Gastrocnemius medialis (tissue), 4 donors: ENCODE data around the gene ALK. TPM values are rescaled to one million over a fixed set of nuclear protein-coding genes. Genes with fewer than 3 reads are reported as not detected.

ENCODE experiments used
- ATAC-seq, 2 donors: fragments of 150-250 bp; one replicate each; pipeline ENCODE4 v1.9.1; 2016
- DNase-seq, 2 donors: peaks; one replicate each; pipeline ENCODE4 v3.0.0-alpha.2; 2019
- H3K27ac ChIP-seq, 4 donors: fragments of 200-600 bp; sonication (generic); 1 replicate in 1 of 4; 2 replicates in 3 of 4; pipeline ENCODE4 v1.5.1; 2016 to 2018; ENCODE audit warnings: mild to moderate bottlenecking in 2 of 4, moderate library complexity in 1 of 4
- H3K27me3 ChIP-seq, 3 donors: fragments of 200-600 bp; sonication (generic) in 2 of 3; 1 replicate in 1 of 3; 2 replicates in 2 of 3; pipeline versions ENCODE4 v1.5.1 to v1.6.0; 2016 to 2019; ENCODE audit warnings: mild to moderate bottlenecking in 1 of 3, moderate library complexity in 1 of 3
- H3K36me3 ChIP-seq, 2 donors: fragments of 200-600 bp; sonication (generic) in 1 of 2; one replicate each; pipeline ENCODE4 v1.5.1; 2017 to 2018
- H3K4me1 ChIP-seq, 2 donors: fragments of 200-600 bp; sonication (generic) in 1 of 2; one replicate each; pipeline ENCODE4 v1.5.1; 2016 to 2017; ENCODE audit warnings: mild to moderate bottlenecking in 2 of 2
- H3K4me3 ChIP-seq, 4 donors: fragments of 200-600 bp; sonication (generic) in 3 of 4; 1 replicate in 1 of 4; 2 replicates in 3 of 4; pipeline ENCODE4 v1.5.1; 2016 to 2019; ENCODE audit warnings: mild to moderate bottlenecking in 2 of 4
- H3K9me3 ChIP-seq, 3 donors: fragments of 200-600 bp; sonication (generic) in 2 of 3; 1 replicate in 1 of 3; 2 replicates in 2 of 3; pipeline ENCODE4 v1.5.1; 2016 to 2019
- CTCF ChIP-seq, 5 experiments: fragments of 450-650 bp in 3 of 5; fragments of 200-600 bp in 2 of 5; sonication (generic) in 2 of 5; IDR thresholded peaks in 4 of 5; conservative IDR thresholded peaks in 1 of 5; 1 replicate in 4 of 5; 2 replicates in 1 of 5; pipeline ENCODE4 v1.5.1; 2016 to 2019; ENCODE audit warnings: antibody characterized with exemption in 5 of 5, mild to moderate bottlenecking in 3 of 5, moderate library complexity in 3 of 5
- POLR2A ChIP-seq, 2 donors: fragments of 450-650 bp; IDR thresholded peaks; one replicate each; pipeline ENCODE4 v1.6.1; 2017; ENCODE audit warnings: antibody characterized with exemption in 2 of 2, mild to moderate bottlenecking in 2 of 2, moderate library complexity in 2 of 2
- in situ Hi-C, 4 donors: fragments of 200-750 bp; cut with MboI; loops; one replicate each; pipeline versions ENCODE4 v1.15.0 to v1.8.0; 2017; ENCODE audit warnings: low sequenced_read_pairs in 4 of 4
- intact Hi-C: fragments of 100-400 bp; cut with DNase I; formaldehyde crosslinking; loops from one replicate; pipeline ENCODE4 v1.15.1; 2023; ENCODE audit warnings: low total_unique reads
- total RNA-seq, 4 donors: library from RNA; depleted of rRNA; stranded (reverse); fragments of >200 nt; gene quantifications; one replicate each; pipeline versions ENCODE4 v1.1.0 to v1.2.3, GENCODE V29; 2016

ALK gene
- total RNA-seq, 4 donors from 2014 or later = not detected

- TF ChIP-seq CTCF (IDR thresholded peaks at IDR 0.05 in 4 of 5, conservative IDR thresholded peaks at IDR 0.05 in 1 of 5) (no peak), POLR2A (IDR thresholded peaks at IDR 0.05) (no peak)
- intact Hi-C loops = no loop called here
- Histone ChIP-seq H3K9me3 (no peaks in the 10 kb centered on the region), H3K36me3 (no peaks in the 10 kb centered on the region), H3K4me3 (peak overlapping the region in 1 of 4 donors; percentile 17), H3K27me3 (no peaks in the 10 kb centered on the region), H3K27ac (peak overlapping the region; percentile 59 to 87 (median 69)), H3K4me1 (peaks cover 19 to 32% of the 10 kb centered on the region in 2 donors)
- in situ Hi-C loops = no loop called here
- peak; percentile 46 to 55 for DNase-seq
- peak; percentile 98 to 99 for ATAC-seq
These were observed 500.2 kb downstream of the ALK start for GRCh38 chr2:29420999-29421782.

GRCh38 chr2:29420464-29420863, 500.9 kb downstream of the ALK start:
- intact Hi-C loops (no loop called here), in situ Hi-C loops (no loop called here)
- Histone ChIP-seq H3K27ac (peak overlapping the region in 2 of 4 donors; percentile 67 to 87), H3K36me3 (no peaks in the 10 kb centered on the region), H3K4me1 (peaks cover 19 to 32% of the 10 kb centered on the region in 2 donors), H3K9me3 (no peaks in the 10 kb centered on the region), H3K4me3 (no peak overlapping the region), H3K27me3 (no peaks in the 10 kb centered on the region)
- no peak for DNase-seq
- TF ChIP-seq CTCF (IDR thresholded peaks at IDR 0.05 in 4 of 5, conservative IDR thresholded peaks at IDR 0.05 in 1 of 5) = no peak
- TF ChIP-seq POLR2A (IDR thresholded peaks at IDR 0.05) = no peak
- no peak for ATAC-seq

- DNase-seq (no peak), ATAC-seq (no peak)
- in situ Hi-C loops = no loop called here
- intact Hi-C loops = no loop called here
- Histone ChIP-seq H3K4me3 (no peak overlapping the region), H3K27ac (no peak overlapping the region), H3K27me3 (no peaks in the 10 kb centered on the region), H3K36me3 (no peaks in the 10 kb centered on the region), H3K4me1 (peaks cover 18 to 25% of the 10 kb centered on the region in 2 donors), H3K9me3 (no peaks in the 10 kb centered on the region)
- TF ChIP-seq POLR2A (IDR thresholded peaks at IDR 0.05) = no peak
- TF ChIP-seq CTCF (IDR thresholded peaks at IDR 0.05 in 4 of 5, conservative IDR thresholded peaks at IDR 0.05 in 1 of 5) = no peak
These were observed 503.8 kb downstream of the ALK start for GRCh38 chr2:29417630-29418029.

GRCh38 chr2:29412197-29412925, 509.0 kb downstream of the ALK start:
- ATAC-seq (no peak), DNase-seq (no peak)
- intact Hi-C loops = no loop called here
- in situ Hi-C loops = no loop called here
- no peak overlapping the region for H3K27ac ChIP-seq
- H3K4me3 ChIP-seq = no peak overlapping the region
- no peak for TF ChIP-seq CTCF (IDR thresholded peaks at IDR 0.05 in 4 of 5, conservative IDR thresholded peaks at IDR 0.05 in 1 of 5)
- no peak for TF ChIP-seq POLR2A (IDR thresholded peaks at IDR 0.05)
- H3K9me3 ChIP-seq = no peaks in the 10 kb centered on the region
- H3K27me3 ChIP-seq = no peaks in the 10 kb centered on the region
- no peaks in the 10 kb centered on the region for H3K36me3 ChIP-seq
- H3K4me1 ChIP-seq = no peaks in the 10 kb centered on the region
